Mammary epithelial cell (primary cell): ENCODE results near the gene CORO2A.

Experiments used
- CTCF ChIP-seq, 2 donors: IDR thresholded peaks in 1 of 2; conservative IDR thresholded peaks in 1 of 2; 2 replicates each; pipeline ENCODE4 v1.5.1; 2011 to 2012; ENCODE audit warnings: inconsistent platforms in 2 of 2, low read length in 2 of 2, mild to moderate bottlenecking in 2 of 2, control low read depth in 1 of 2, low read depth in 1 of 2; ENCODE audit not compliant: insufficient read depth in 1 of 2; ENCODE audit errors: extremely low read depth in 1 of 2
- EZH2 ChIP-seq: IDR thresholded peaks from 2 replicates; pipeline ENCODE4 v1.6.1; 2012; ENCODE audit warnings: low read length, inconsistent platforms, borderline replicate concordance

- TF ChIP-seq CTCF (conservative IDR thresholded peaks at IDR 0.05 in 1 of 2, IDR thresholded peaks at IDR 0.05 in 1 of 2; ENCODE audit: extremely low read depth in 1 of 2, insufficient read depth in 1 of 2, low read depth in 1 of 2, low read length in 2 of 2) (no peak), EZH2 (no peak)
These were observed 33.1 kb downstream of the CORO2A start for GRCh38 chr9:98159301-98159700.
